ENCODE measurements around the gene MYOZ2.

- TF ChIP-seq, protein P1, sequence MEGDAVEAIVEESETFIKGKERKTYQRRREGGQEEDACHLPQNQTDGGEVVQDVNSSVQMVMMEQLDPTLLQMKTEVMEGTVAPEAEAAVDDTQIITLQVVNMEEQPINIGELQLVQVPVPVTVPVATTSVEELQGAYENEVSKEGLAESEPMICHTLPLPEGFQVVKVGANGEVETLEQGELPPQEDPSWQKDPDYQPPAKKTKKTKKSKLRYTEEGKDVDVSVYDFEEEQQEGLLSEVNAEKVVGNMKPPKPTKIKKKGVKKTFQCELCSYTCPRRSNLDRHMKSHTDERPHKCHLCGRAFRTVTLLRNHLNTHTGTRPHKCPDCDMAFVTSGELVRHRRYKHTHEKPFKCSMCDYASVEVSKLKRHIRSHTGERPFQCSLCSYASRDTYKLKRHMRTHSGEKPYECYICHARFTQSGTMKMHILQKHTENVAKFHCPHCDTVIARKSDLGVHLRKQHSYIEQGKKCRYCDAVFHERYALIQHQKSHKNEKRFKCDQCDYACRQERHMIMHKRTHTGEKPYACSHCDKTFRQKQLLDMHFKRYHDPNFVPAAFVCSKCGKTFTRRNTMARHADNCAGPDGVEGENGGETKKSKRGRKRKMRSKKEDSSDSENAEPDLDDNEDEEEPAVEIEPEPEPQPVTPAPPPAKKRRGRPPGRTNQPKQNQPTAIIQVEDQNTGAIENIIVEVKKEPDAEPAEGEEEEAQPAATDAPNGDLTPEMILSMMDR (IDR thresholded peaks at IDR 0.05): no peak
- TF ChIP-seq POLR2A (IDR thresholded peaks at IDR 0.05): no peak
These were observed 70.1 kb downstream of the MYOZ2 start for GRCh38 chr4:119205690-119206089.
